B cell (primary cell): Measurements from ENCODE around the gene SLK.

ENCODE experiments used
- EZH2 ChIP-seq: IDR thresholded peaks from 2 replicates; pipeline ENCODE4 v1.6.1; 2012; ENCODE audit warnings: borderline replicate concordance, low read depth, mild to moderate bottlenecking, moderate library complexity, low read length; ENCODE audit not compliant: insufficient read depth, poor library complexity, severe bottlenecking
- TF ChIP-seq, protein P1 (sequence below): fragments of 200-600 bp; IDR thresholded peaks from one replicate; pipeline ENCODE4 v1.8.0; 2022; ENCODE audit warnings: antibody characterized with exemption, mild to moderate bottlenecking

DNA sequence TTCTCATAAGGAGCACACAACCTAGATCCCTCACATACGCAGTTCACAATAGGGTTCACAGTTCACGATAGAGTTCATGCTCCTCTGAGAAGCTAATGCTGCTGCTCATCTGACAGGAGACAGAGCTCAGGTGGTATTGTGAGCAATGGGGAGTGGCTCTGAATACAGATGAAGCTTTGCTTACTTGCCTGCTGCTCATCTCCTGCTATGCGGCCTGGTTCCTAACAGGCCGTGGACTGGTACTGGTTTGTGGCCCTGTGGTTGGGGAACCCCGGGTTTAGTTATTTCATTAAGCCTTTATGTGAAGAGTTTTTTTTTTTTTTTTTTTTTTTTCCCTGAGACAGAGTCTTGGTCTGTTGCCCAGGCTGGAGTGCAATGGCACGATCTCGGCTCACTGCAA lies 19.4 kb downstream of the SLK start:
- TF ChIP-seq, protein P1, sequence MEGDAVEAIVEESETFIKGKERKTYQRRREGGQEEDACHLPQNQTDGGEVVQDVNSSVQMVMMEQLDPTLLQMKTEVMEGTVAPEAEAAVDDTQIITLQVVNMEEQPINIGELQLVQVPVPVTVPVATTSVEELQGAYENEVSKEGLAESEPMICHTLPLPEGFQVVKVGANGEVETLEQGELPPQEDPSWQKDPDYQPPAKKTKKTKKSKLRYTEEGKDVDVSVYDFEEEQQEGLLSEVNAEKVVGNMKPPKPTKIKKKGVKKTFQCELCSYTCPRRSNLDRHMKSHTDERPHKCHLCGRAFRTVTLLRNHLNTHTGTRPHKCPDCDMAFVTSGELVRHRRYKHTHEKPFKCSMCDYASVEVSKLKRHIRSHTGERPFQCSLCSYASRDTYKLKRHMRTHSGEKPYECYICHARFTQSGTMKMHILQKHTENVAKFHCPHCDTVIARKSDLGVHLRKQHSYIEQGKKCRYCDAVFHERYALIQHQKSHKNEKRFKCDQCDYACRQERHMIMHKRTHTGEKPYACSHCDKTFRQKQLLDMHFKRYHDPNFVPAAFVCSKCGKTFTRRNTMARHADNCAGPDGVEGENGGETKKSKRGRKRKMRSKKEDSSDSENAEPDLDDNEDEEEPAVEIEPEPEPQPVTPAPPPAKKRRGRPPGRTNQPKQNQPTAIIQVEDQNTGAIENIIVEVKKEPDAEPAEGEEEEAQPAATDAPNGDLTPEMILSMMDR = no peak
- no peak for TF ChIP-seq EZH2
